ENCODE results near the gene MAD1L1. TPM values are rescaled to one million over a fixed set of nuclear protein-coding genes. Genes with fewer than 3 reads are reported as not detected.

The MAD1L1 gene
- total and polyA plus RNA-seq, 2 of the 4 experiments (the other 2 are of a cell fraction): 29.0 to 40.9 TPM

DNA sequence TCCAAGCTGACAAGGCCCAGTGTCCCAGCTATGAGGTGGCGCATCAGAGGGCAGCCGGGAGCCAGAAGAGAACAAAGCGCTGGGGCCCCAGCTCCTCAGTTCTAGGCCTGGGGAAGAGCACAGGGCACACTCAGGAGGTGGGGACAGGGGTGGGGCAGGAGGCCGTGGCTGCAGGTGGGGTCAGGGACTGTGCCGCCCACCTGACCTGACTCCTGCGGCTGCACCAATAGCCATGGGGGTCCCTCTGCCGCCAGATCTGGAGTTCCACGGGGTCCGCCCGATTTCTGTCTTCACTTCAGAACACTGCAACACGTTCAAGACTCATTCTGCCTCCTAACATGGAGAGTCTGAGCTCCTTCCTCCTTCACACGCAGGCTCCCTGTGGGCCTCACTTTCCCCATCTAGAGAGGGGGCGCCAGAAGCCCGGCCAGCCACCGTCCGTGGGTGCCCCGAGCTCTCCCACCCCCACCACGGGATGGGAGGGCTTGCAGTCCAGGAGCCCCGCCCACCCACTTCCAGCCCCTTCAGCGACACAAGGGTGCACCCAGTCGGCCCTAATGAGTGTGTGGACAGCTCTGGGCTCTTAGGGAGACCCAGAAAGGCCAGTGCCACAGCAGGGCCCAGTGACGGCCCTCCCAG lies 278.3 kb downstream of the MAD1L1 start:
- Histone ChIP-seq H3K4ac (ENCODE audit: low read depth, low read length) (no peak overlapping the region), H3K4me3 (ENCODE audit: insufficient read depth, low read depth, low read length) (no peak overlapping the region), H3K9me3 (ENCODE audit: control insufficient read depth, insufficient read depth, low read length) (no peaks in the 10 kb centered on the region), H3K79me1 (ENCODE audit: low read depth in 1 of 2, low read length in 2 of 2) (peaks cover 5 to 10% of the 10 kb centered on the region in 2 experiments; a peak in 1 of 4 replicates), H3K4me2 (ENCODE audit: low read depth, low read length) (no peak overlapping the region), H2AK5ac (ENCODE audit: low read depth, low read length) (no peak overlapping the region), H4K8ac (ENCODE audit: low read depth in 2 of 2, low read length in 2 of 2) (no peak overlapping the region), H2BK20ac (ENCODE audit: low read depth, low read length) (no peak overlapping the region), H2BK15ac (ENCODE audit: low read depth, low read length) (no peak overlapping the region), H3K14ac (replicated peaks; ENCODE audit: low read depth, low read length) (no peak overlapping the region), H3K9me1 (ENCODE audit: insufficient read depth, low read length) (peaks cover 2% of the 10 kb centered on the region; the same call in 1 of the 2 replicates), H2BK5ac (ENCODE audit: low read depth, low read length, poor library complexity, severe bottlenecking) (no peak overlapping the region), H3K56ac (ENCODE audit: extremely low read depth, insufficient read depth, low read length) (no peak overlapping the region), H2BK120ac (ENCODE audit: low read depth, low read length) (no peak overlapping the region), H3K9ac (ENCODE audit: low read depth, low read length) (no peak overlapping the region), H3K4me1 (ENCODE audit: control insufficient read depth, insufficient read depth, low read length) (no peaks in the 10 kb centered on the region), H2AK9ac (replicated peaks; ENCODE audit: low read depth, low read length, poor library complexity) (no peak overlapping the region), H4K91ac (ENCODE audit: insufficient read depth, low read depth, low read length) (no peak overlapping the region), H2AFZ (replicated peaks; ENCODE audit: low read length, poor library complexity) (no peak overlapping the region), H3K18ac (ENCODE audit: low read depth, low read length) (no peak overlapping the region), H4K5ac (ENCODE audit: low read depth, low read length) (no peak overlapping the region), H3K27ac (ENCODE audit: insufficient read depth, low read length) (no peak overlapping the region), H3K27me3 (ENCODE audit: control insufficient read depth, insufficient read depth, low read length) (no peaks in the 10 kb centered on the region), H3K36me3 (ENCODE audit: control insufficient read depth, insufficient read depth, low read length) (no peaks in the 10 kb centered on the region), H4K20me1 (ENCODE audit: insufficient read depth, low read length) (no peaks in the 10 kb centered on the region; the same call in 1 of the 2 replicates), H3K23ac (ENCODE audit: low read depth, low read length) (no peak overlapping the region)
- ATAC-seq (ENCODE audit: low read depth) (no peak), DNase-seq (no peak)
- ChIA-PET POLR2A (ENCODE audit: unreplicated experiment) (no interaction called here), CTCF (no interaction called here)
- no TSS peak for BruUV-seq (replicated peaks)
- in situ Hi-C loops (cut with MboI; ENCODE audit: low sequenced_read_pairs): no loop called here
- TF ChIP-seq, protein P1, sequence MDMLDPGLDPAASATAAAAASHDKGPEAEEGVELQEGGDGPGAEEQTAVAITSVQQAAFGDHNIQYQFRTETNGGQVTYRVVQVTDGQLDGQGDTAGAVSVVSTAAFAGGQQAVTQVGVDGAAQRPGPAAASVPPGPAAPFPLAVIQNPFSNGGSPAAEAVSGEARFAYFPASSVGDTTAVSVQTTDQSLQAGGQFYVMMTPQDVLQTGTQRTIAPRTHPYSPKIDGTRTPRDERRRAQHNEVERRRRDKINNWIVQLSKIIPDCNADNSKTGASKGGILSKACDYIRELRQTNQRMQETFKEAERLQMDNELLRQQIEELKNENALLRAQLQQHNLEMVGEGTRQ (IDR thresholded peaks at IDR 0.05; ENCODE audit: low read depth, low read length): no peak
- no peak for TF ChIP-seq FOS (IDR thresholded peaks at IDR 0.05; ENCODE audit: low read depth, low read length)
- no peak for TF ChIP-seq NFE2L2 (IDR thresholded peaks at IDR 0.05; ENCODE audit: low read depth, low read length)
- TF ChIP-seq RCOR1 (IDR thresholded peaks at IDR 0.05; ENCODE audit: insufficient replicate concordance, low read length): no peak
- TF ChIP-seq, protein P2, sequence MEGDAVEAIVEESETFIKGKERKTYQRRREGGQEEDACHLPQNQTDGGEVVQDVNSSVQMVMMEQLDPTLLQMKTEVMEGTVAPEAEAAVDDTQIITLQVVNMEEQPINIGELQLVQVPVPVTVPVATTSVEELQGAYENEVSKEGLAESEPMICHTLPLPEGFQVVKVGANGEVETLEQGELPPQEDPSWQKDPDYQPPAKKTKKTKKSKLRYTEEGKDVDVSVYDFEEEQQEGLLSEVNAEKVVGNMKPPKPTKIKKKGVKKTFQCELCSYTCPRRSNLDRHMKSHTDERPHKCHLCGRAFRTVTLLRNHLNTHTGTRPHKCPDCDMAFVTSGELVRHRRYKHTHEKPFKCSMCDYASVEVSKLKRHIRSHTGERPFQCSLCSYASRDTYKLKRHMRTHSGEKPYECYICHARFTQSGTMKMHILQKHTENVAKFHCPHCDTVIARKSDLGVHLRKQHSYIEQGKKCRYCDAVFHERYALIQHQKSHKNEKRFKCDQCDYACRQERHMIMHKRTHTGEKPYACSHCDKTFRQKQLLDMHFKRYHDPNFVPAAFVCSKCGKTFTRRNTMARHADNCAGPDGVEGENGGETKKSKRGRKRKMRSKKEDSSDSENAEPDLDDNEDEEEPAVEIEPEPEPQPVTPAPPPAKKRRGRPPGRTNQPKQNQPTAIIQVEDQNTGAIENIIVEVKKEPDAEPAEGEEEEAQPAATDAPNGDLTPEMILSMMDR (conservative IDR thresholded peaks at IDR 0.05; ENCODE audit: low read depth, low read length): no peak
- WGBS, 2 experiments (ENCODE audit: extremely low coverage in 2 of 2, insufficient read length in 1 of 2): 96% methylated on average over 8 of the region's 22 CpGs; no CpG with 5 or more reads in 1 of the 2 experiments
- intact Hi-C loops (cut with micrococcal nuclease): no loop called here
- dilution Hi-C loops (cut with HindIII; ENCODE audit: low sequenced_read_pairs, unreplicated experiment): no loop called here
